ENCODE measurements around the gene PTK6. TPM values are rescaled to one million over a fixed set of nuclear protein-coding genes. Genes with fewer than 3 reads are reported as not detected.

The PTK6 gene
- total RNA-seq, result 1 to 10 TPM in 1 of 2 donors, under 1 TPM in 1; 0.97 to 1.2 TPM

DNA sequence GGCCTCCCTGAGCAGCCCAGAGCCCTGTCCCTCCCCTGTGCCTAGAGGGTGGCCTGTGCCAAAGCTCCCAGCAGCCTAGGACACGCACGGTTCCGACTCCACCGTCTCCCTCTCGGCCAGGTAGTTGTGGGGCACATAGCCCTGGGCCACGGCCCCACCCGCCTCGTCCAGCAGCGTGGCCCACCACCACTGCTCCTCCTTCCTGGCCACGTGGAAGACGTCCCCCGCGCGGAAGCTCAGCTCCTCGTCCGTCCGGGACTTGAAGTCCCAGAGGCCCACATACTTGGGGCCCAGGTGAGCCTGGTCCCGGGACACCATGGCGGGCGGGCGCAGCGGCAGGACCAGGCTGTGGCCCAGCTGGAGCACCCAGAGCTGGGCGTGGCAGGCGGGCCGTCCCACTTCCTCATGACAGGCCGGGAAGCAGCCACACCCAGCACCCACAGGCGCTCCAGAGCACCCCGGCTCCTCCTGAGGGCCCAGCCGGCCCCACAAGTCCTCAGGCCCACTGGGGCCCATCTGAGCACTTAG, at the start of gene PTK6:
PTK6 (minus strand) TSS at position 380 of the 528 bp plus-strand sequence; CDS start at position 318, 62 bp downstream.
- peak within 1 kb of the TSS; percentile 68 to 82 for H3K4me3 Mint-ChIP-seq
- peak; percentile 33 to 44 for DNase-seq
- ATAC-seq (replicated peaks in 1 of 2), result peak in 1 of 2 donors; percentile 2
- peaks cover 11% of the 10 kb centered on the region for H3K4me1 Mint-ChIP-seq (ENCODE audit: low read depth)
- no peaks in the 10 kb centered on the region for H3K9me3 Mint-ChIP-seq
- H3K36me3 Mint-ChIP-seq (ENCODE audit: insufficient read depth in 2 of 2), result no peaks in the 10 kb centered on the region
- no peaks in the 10 kb centered on the region for H3K27me3 Mint-ChIP-seq (ENCODE audit: low read depth)
- peak within 1 kb of the TSS; percentile 89 for H3K27ac Mint-ChIP-seq

DNA sequence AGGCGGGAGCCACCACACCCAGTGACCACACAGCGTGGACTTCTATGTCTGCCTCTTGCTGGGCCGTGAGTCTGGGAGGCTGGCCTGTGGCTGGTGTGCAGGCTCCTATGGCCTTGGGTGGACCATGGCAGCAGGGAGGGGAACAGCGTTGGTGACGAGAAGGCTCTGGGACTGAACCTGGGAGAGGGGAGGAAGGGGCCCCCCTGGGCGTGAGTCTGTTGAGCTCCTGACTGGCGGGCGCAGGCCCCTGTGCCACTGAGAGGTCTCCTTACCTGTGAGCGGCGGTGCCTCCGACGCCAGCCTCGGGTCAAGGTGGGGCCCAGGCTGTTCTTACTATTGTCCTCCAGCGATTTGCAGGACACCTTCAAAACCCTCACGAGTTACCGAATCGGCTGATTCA, 49.6 kb upstream of the PTK6 start:
- no peaks in the 10 kb centered on the region for H3K27me3 Mint-ChIP-seq (ENCODE audit: low read depth)
- ATAC-seq (replicated peaks in 1 of 2) (no peak), DNase-seq (no peak)
- no peak overlapping the region for H3K4me3 Mint-ChIP-seq
- no peak overlapping the region for H3K27ac Mint-ChIP-seq
- H3K4me1 Mint-ChIP-seq (ENCODE audit: low read depth), result peaks cover 5% of the 10 kb centered on the region
- H3K9me3 Mint-ChIP-seq, result no peaks in the 10 kb centered on the region
- peaks cover 0 to 5% of the 10 kb centered on the region in 2 donors for H3K36me3 Mint-ChIP-seq (ENCODE audit: insufficient read depth in 2 of 2)

DNA sequence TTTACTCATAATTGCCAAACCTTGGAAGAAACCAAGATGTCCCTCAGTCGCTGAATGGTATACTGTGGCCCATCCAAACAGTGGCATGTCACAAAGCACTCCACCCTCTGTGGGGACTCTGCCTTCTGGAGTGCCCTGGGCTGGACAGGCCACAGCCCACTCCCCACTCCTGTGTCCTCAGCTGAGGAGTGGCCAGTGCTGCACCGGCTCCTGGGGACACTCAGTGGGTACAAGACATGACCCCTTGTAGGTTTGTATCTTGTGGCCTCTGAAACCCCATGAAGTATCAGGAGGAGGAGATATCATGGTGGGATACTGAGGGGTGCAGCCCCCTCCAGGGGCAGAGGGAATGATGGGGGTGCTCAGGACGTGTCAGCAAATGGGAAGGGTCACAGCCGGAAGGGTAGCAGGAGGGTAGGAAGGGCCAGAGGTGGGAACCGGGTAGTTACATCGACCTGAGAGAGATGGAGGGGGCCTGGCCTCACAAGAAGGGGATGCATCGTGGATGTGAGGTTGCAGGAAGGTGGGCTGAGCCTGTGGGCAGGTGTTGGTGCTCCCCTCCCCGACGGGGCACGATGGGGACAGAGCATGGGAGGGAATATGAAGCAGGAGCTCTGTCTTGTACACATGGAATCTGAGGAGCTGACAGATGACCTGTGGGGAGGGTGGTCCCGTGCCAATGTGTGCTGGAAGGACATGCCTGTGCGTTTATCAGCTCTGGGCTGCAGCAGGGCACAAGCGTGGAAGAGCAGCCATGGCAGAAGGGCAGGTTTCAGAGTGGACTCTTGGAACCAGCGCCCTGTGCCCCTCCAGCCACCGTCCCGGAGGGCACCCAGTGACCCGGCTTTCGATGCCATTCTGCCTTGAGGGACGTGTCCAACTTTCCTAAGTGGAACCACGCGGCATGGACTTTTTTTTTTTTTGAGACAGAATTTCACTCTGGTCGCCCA, 48.7 kb upstream of the PTK6 start:
- Mint-ChIP-seq H3K27ac (no peak overlapping the region), H3K36me3 (ENCODE audit: insufficient read depth in 2 of 2) (peaks cover 0 to 2% of the 10 kb centered on the region in 2 donors), H3K4me3 (no peak overlapping the region), H3K4me1 (ENCODE audit: low read depth) (peaks cover 5% of the 10 kb centered on the region), H3K27me3 (ENCODE audit: low read depth) (no peaks in the 10 kb centered on the region), H3K9me3 (no peaks in the 10 kb centered on the region)
- no peak for ATAC-seq (replicated peaks in 1 of 2)
- no peak for DNase-seq

DNA sequence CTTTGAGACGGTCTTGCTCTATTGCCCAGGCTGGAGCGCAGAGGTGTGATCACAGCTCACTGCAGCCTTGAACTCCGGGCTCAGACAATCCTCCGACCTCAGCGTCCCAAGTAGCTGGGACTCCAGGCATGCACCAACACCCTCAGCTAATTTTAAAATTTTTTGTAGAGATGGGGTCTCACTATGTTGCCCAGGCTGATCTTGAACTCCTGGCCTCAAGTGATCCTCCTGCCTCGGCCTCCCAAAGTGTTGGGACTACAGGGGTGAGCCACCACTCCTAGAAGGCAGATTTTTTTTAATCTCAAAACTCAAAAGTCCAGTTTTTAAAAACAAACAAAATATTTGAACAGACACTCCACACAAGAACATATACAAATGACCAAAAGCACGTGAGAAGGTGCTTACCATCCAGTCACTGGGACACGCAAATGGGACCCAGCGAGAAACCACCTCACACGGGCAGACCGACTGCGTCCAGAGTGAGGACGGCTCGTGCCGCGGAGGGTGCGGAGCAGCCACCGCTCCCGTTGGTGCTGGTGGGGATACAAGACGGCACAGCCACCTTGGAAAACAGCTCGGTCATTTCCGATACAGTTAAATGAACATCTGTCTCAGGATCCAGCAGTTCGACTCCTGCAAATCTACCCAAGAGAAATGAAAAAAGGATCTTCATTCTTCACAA, 45.3 kb upstream of the PTK6 start:
- H3K36me3 Mint-ChIP-seq (ENCODE audit: insufficient read depth in 2 of 2), result no peaks in the 10 kb centered on the region
- no peaks in the 10 kb centered on the region for H3K9me3 Mint-ChIP-seq
- no peak overlapping the region for H3K27ac Mint-ChIP-seq
- ATAC-seq (replicated peaks in 1 of 2), result no peak
- no peaks in the 10 kb centered on the region for H3K27me3 Mint-ChIP-seq (ENCODE audit: low read depth)
- no peak for DNase-seq
- no peak overlapping the region for H3K4me3 Mint-ChIP-seq
- peaks cover 7% of the 10 kb centered on the region for H3K4me1 Mint-ChIP-seq (ENCODE audit: low read depth)

DNA sequence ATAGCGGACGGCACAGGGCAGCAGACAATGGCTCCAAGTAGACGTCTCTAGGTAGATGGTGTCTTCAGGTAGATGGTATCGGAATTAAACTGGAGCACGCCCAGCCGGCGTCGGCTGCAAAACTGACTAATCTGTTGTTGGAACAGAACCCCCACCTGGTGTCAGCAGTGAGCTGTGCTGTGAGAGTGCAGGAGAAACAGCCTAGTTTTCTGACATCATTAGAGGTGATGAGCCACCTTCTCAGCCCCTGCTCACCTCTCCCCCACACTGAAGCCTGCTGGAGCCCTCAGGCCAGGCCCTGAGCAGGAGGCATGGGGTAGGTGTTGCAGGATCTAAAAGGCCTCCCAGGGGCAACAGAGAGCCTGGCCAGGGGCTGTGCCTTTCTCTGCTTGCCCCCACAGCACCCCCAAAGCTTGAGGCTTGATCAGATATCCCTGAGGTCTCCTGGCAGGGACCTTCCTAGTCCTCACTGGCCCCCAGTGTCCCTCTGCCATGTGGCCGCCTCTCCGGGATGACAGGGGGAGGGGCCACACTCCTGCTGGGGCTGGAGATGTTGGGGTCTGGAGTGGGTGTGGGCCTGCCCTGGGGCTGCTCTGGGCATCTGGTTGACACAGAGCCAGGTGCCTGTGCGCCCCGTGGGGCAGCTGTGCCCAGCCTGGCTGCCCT, 43.8 kb upstream of the PTK6 start:
- no peaks in the 10 kb centered on the region for H3K36me3 Mint-ChIP-seq (ENCODE audit: insufficient read depth in 2 of 2)
- DNase-seq (peak; percentile 69 to 78), ATAC-seq (replicated peaks in 1 of 2) (peak; percentile 94 to 97)
- peaks cover 10% of the 10 kb centered on the region for H3K27me3 Mint-ChIP-seq (ENCODE audit: low read depth)
- H3K27ac Mint-ChIP-seq, result no peak overlapping the region
- peaks cover 10% of the 10 kb centered on the region for H3K4me1 Mint-ChIP-seq (ENCODE audit: low read depth)
- no peak overlapping the region for H3K4me3 Mint-ChIP-seq
- H3K9me3 Mint-ChIP-seq, result no peaks in the 10 kb centered on the region

DNA sequence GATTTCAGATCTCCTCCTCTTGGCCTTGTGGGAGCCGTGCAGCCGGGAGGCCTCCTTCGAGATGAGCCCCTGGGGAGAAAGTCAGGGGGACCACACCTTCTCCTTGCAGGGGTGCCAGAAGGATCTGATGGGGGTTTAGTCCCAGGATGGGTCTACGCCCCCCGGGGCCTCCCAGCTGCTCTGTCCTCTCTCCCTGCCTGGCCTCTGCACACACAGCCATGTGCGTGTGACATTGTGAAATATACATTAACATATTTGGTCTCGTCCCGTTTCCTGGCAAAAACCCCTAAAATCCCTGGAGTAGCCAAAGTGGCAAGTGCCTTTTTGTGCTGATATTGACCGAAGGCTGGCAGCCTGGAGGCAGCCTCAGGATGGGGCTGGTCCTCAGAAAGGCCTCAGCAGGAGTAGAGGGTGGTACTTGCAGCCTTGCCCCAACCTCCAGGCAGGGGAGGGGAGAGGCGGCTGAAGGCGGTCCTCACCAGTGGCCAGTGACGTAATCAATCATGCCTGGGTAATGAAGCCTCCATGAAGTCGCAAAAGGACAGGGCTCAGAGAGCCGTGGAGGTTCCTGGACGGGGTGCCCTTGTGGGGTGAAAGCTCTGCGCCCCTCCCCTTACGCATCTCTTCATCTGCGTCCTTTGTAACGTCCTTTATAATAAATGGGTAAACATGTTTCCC, 42.0 kb upstream of the PTK6 start:
- Mint-ChIP-seq H3K36me3 (ENCODE audit: insufficient read depth in 2 of 2) (no peaks in the 10 kb centered on the region), H3K27me3 (ENCODE audit: low read depth) (peaks cover 10% of the 10 kb centered on the region), H3K4me1 (ENCODE audit: low read depth) (peaks cover 10% of the 10 kb centered on the region), H3K9me3 (no peaks in the 10 kb centered on the region), H3K27ac (no peak overlapping the region), H3K4me3 (no peak overlapping the region)
- ATAC-seq (replicated peaks in 1 of 2) (no peak), DNase-seq (no peak)

DNA sequence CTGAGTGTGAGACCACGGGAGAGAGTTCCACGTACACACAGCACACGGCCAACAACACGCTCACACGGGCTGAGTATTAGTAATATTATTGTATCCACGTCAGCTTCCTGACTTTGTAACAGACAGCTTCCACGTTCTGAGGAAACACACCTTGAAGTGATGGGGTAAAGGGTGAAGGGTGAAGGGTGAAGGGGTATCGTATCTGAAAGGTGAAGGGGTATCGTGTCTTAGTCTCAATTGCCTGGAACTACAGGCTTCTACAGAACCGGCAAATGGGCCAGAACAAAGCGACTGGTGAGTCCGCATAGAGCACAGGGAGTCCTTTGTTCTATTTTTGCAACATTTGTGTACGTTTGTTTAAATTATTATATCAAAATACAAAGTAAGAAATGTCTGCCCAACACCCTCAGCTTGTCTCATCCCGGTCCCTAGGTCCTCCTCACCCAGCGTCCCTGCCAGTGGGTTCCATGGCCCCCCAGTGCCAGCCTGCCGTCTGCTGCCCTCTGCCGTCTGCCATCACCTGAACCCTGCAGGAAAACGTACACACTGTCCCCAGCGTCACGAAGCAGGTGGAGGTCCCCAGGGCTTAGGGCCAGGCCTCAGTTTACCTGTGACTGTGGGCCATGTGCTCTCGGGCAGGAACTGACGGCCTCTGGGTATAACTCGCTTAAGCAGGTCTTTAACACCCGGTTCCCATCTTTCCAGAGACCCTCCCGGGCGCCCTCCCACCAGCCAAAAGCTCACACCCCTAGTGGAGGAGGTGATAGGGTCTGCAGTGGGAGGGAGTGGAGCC, 41.2 kb upstream of the PTK6 start:
- DNase-seq (no peak), ATAC-seq (replicated peaks in 1 of 2) (no peak)
- peaks cover 10% of the 10 kb centered on the region for H3K27me3 Mint-ChIP-seq (ENCODE audit: low read depth)
- H3K27ac Mint-ChIP-seq, result no peak overlapping the region
- H3K4me1 Mint-ChIP-seq (ENCODE audit: low read depth), result peaks cover 10% of the 10 kb centered on the region
- H3K4me3 Mint-ChIP-seq, result no peak overlapping the region
- H3K9me3 Mint-ChIP-seq, result no peaks in the 10 kb centered on the region
- no peaks in the 10 kb centered on the region for H3K36me3 Mint-ChIP-seq (ENCODE audit: insufficient read depth in 2 of 2)

DNA sequence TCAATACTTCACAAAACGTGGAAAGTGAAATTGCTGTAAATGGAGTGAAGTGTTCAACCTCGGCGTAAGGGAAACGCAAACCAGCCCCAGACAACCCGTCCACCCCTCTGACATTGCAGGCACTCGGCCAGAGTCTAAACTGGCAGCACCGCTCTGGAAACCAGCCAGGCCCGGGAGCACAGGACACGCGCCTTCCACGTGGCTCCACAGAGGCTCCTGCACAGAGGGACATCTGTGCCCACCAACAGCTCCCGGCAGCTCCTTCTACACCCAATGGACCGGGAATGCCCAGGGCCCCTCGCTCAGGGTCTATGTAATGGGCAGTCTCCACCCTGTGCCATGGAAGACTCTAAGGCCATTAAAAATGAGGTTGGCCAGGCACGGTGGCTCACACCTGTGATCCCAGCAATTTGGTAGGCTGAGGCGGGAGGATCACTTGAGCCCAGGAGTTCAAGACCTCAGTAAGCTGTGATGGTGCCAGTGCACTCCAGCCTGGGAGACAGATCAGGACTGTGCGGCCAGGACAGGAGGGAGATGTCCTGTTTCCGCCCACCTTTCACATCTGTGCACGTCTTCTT, 40.2 kb upstream of the PTK6 start:
- Mint-ChIP-seq H3K27me3 (ENCODE audit: low read depth) (peaks cover 10% of the 10 kb centered on the region), H3K4me1 (ENCODE audit: low read depth) (peaks cover 10% of the 10 kb centered on the region), H3K9me3 (no peaks in the 10 kb centered on the region), H3K4me3 (no peak overlapping the region), H3K36me3 (ENCODE audit: insufficient read depth in 2 of 2) (no peaks in the 10 kb centered on the region), H3K27ac (no peak overlapping the region)
- ATAC-seq (replicated peaks in 1 of 2) (no peak), DNase-seq (no peak)

DNA sequence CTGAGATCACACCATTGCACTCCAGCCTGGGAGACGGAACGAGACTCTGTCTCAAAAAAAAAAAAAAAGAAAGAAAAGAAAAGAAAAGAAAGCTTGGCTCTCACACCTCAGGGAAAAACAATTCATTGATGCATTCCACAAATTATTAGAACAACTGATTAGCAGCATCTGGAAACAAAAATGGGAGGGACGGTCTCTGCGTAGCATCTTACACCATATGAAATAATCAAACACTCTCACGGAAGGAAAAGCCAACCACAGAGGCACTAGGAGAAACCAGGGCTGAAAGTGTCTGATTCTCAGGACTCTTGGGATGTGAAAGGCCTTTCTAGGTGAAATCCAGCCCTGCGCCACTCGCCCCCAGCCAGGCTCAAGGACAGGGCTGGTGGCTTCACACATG, 39.1 kb upstream of the PTK6 start:
- ATAC-seq (replicated peaks in 1 of 2) (no peak), DNase-seq (no peak)
- no peak overlapping the region for H3K4me3 Mint-ChIP-seq
- no peak overlapping the region for H3K27ac Mint-ChIP-seq
- no peaks in the 10 kb centered on the region for H3K36me3 Mint-ChIP-seq (ENCODE audit: insufficient read depth in 2 of 2)
- H3K4me1 Mint-ChIP-seq (ENCODE audit: low read depth), result peaks cover 10% of the 10 kb centered on the region
- no peaks in the 10 kb centered on the region for H3K9me3 Mint-ChIP-seq
- H3K27me3 Mint-ChIP-seq (ENCODE audit: low read depth), result peaks cover 10% of the 10 kb centered on the region

DNA sequence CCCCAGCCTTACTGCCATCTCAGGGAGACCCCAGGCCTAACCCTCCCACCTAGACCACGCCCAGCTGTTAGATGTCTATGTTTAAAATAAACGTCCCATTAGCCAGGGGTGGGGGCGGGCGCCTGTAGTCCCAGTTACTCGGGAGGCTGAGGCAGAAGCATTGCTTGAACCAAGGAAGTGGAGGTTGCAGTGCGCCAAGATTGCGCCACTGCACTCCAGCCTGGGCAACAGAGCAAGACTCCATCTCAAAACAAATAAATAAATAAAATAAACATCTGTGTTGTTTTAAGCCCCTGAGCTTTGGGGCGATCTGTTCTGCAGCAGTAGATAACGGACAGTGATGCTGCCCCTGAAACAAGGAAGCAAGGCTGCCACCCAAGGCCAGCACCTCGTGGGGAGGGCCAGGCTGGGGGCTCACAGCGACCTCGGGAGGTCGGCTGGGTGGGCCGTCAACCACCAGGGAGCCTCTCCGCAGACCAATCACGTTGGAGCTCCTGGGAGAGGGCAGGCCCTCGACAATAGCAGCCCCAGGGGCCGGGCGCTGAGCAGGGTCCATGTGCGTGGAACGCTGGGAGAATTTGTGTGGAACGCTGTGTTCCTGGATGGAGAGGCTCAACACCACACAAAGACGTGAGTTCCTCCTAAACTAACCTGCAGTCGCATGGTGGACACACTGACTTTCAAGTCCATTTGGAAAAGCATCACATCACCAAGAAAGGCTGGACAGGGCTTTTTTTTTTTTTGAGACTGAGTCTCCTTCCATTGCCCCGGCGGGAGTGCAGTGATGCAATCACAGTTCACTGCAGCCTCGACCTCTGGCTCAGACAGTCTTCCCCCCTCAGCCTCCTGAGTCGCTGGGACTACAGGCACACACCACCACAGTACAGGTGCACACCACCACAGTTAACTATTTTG, 37.9 kb upstream of the PTK6 start:
- H3K9me3 Mint-ChIP-seq, result no peaks in the 10 kb centered on the region
- H3K4me1 Mint-ChIP-seq (ENCODE audit: low read depth), result peaks cover 3% of the 10 kb centered on the region
- DNase-seq, result no peak
- ATAC-seq (replicated peaks in 1 of 2), result no peak
- no peak overlapping the region for H3K27ac Mint-ChIP-seq
- peaks cover 10% of the 10 kb centered on the region for H3K27me3 Mint-ChIP-seq (ENCODE audit: low read depth)
- H3K36me3 Mint-ChIP-seq (ENCODE audit: insufficient read depth in 2 of 2), result no peaks in the 10 kb centered on the region
- H3K4me3 Mint-ChIP-seq, result peak overlapping the region; percentile 56 to 58
